ENCODE results near the gene TOR1B. TPM values are rescaled to one million over a fixed set of nuclear protein-coding genes. Genes with fewer than 3 reads are reported as not detected.

TOR1B gene
- total RNA-seq, 2 experiments from 2014 or later = 13.3 to 14.9 TPM

DNA sequence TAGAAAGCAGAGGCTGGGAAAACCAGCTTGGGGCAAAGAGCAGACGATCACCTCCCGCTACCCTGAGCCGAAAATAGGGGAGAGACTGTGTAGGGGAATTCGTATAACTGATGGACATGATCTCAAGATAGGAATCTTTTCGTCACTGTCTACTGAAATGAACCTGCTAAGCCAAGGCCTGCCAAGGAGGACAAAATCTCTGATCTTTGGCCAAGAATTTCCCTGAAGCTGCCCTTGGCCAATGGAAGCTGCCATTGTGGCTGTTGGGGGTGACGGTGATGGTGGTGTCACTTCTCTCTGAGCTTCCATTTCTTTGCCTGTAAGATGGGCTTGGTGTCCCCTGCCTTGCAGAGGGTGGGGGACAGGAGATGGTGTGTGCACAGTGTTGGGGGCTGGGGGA, 46.8 kb upstream of the TOR1B start:
- CTCF ChIA-PET (ENCODE audit: unreplicated experiment) = interaction anchor here (0.5 kb wide), 1 partner anchor 21 kb away, joined by 3 read pairs; no protein-coding TSS in a partner anchor
- no peaks in the 10 kb centered on the region for H3K4me1 ChIP-seq (ENCODE audit: insufficient read depth, low read length, poor library complexity, severe bottlenecking)
- no peaks in the 10 kb centered on the region for H3K9me3 ChIP-seq (ENCODE audit: low read length)
- no peak overlapping the region for H3K27ac ChIP-seq (ENCODE audit: low read depth, low read length, poor library complexity, severe bottlenecking)
- H4K20me1 ChIP-seq (ENCODE audit: insufficient read depth, low read length) = no peaks in the 10 kb centered on the region
- no peaks in the 10 kb centered on the region for H3K36me3 ChIP-seq (ENCODE audit: insufficient read depth, low read length)
- POLR2A ChIA-PET = no interaction called here
- H3K79me2 ChIP-seq (ENCODE audit: insufficient read depth, low read depth, low read length) = no peaks in the 10 kb centered on the region
- TF ChIP-seq, protein P1, sequence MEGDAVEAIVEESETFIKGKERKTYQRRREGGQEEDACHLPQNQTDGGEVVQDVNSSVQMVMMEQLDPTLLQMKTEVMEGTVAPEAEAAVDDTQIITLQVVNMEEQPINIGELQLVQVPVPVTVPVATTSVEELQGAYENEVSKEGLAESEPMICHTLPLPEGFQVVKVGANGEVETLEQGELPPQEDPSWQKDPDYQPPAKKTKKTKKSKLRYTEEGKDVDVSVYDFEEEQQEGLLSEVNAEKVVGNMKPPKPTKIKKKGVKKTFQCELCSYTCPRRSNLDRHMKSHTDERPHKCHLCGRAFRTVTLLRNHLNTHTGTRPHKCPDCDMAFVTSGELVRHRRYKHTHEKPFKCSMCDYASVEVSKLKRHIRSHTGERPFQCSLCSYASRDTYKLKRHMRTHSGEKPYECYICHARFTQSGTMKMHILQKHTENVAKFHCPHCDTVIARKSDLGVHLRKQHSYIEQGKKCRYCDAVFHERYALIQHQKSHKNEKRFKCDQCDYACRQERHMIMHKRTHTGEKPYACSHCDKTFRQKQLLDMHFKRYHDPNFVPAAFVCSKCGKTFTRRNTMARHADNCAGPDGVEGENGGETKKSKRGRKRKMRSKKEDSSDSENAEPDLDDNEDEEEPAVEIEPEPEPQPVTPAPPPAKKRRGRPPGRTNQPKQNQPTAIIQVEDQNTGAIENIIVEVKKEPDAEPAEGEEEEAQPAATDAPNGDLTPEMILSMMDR (conservative IDR thresholded peaks at IDR 0.05; ENCODE audit: low read length) = no peak
- no peak for TF ChIP-seq EZH2phosphoT487 (IDR thresholded peaks at IDR 0.05; ENCODE audit: borderline replicate concordance, low read depth, low read length)
- no peak overlapping the region for H3K4me2 ChIP-seq (ENCODE audit: low read length)
- intact Hi-C loops (cut with micrococcal nuclease; ENCODE audit: unreplicated experiment) = no loop called here
- no peak overlapping the region for H3K4me3 ChIP-seq (ENCODE audit: low read depth, low read length, poor library complexity, severe bottlenecking)
- no peak for DNase-seq (ENCODE audit: low spot score)
- H3K9me2 ChIP-seq (ENCODE audit: insufficient read depth, low read length) = no peaks in the 10 kb centered on the region
- no peak overlapping the region for H2AFZ ChIP-seq (ENCODE audit: low read length)
- no TSS peak for BruUV-seq (replicated peaks)

DNA sequence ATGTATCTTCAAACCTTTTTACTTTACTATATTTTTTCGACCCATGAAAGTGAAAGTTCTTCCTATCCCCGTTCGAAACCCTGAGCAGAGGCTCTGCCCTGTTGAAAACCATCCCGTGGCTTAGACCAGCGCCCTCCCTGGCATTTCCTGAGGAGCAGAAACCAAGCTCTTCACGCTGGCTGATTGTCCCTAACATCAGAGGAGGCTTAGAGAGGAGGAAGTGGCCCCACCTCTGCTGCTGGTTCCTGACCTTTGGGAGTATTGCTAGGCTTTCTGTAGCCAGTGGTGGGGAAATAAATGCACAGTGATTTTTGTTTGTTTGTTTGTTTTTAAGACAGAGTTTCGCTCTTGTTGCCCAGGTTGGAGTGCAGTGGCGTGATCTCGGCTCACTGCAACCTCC, 45.9 kb upstream of the TOR1B start:
- TF ChIP-seq, protein P1 (conservative IDR thresholded peaks at IDR 0.05; ENCODE audit: low read length) = no peak
- no peak for TF ChIP-seq EZH2phosphoT487 (IDR thresholded peaks at IDR 0.05; ENCODE audit: borderline replicate concordance, low read depth, low read length)
- no peaks in the 10 kb centered on the region for H3K36me3 ChIP-seq (ENCODE audit: insufficient read depth, low read length)
- H3K9me2 ChIP-seq (ENCODE audit: insufficient read depth, low read length) = no peaks in the 10 kb centered on the region
- H3K4me1 ChIP-seq (ENCODE audit: insufficient read depth, low read length, poor library complexity, severe bottlenecking) = no peaks in the 10 kb centered on the region
- H3K79me2 ChIP-seq (ENCODE audit: insufficient read depth, low read depth, low read length) = no peaks in the 10 kb centered on the region
- ChIA-PET CTCF (ENCODE audit: unreplicated experiment) (no interaction called here), POLR2A (interaction anchor here (0.6 kb wide), 1 partner anchor 1965 kb away, joined by 4 read pairs; no protein-coding TSS in a partner anchor)
- H3K27ac ChIP-seq (ENCODE audit: low read depth, low read length, poor library complexity, severe bottlenecking) = no peak overlapping the region
- BruUV-seq (replicated peaks) = no TSS peak
- intact Hi-C loops (cut with micrococcal nuclease; ENCODE audit: unreplicated experiment) = no loop called here
- H2AFZ ChIP-seq (ENCODE audit: low read length) = no peak overlapping the region
- H3K4me2 ChIP-seq (ENCODE audit: low read length) = no peak overlapping the region
- H4K20me1 ChIP-seq (ENCODE audit: insufficient read depth, low read length) = no peaks in the 10 kb centered on the region
- no peaks in the 10 kb centered on the region for H3K9me3 ChIP-seq (ENCODE audit: low read length)
- no peak overlapping the region for H3K4me3 ChIP-seq (ENCODE audit: low read depth, low read length, poor library complexity, severe bottlenecking)
- DNase-seq (ENCODE audit: low spot score) = no peak

DNA sequence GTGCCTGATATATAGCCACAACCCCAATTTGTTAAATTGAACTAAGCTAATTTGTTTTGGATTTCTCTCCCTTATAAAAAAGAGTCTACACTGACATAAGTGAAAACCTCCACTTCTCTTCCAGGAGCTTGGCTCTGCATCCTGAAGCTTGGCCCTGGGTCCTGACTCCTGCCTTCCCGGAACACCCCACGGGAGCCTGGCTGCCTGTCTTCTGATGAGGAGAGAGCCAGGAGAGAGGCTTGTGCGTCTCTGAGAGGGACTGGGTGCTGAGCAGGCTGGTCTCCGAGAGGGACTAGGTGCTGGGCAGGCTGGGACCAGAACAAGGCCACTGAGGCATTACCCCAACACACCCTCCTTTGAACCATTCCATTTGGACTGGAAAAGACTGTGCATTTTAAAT, 43.7 kb upstream of the TOR1B start:
- Histone ChIP-seq H3K36me3 (ENCODE audit: insufficient read depth, low read length) (no peaks in the 10 kb centered on the region), H3K4me3 (ENCODE audit: low read depth, low read length, poor library complexity, severe bottlenecking) (no peak overlapping the region), H2AFZ (ENCODE audit: low read length) (no peak overlapping the region), H3K4me1 (ENCODE audit: insufficient read depth, low read length, poor library complexity, severe bottlenecking) (no peaks in the 10 kb centered on the region), H3K4me2 (ENCODE audit: low read length) (no peak overlapping the region), H3K9me2 (ENCODE audit: insufficient read depth, low read length) (no peaks in the 10 kb centered on the region), H3K79me2 (ENCODE audit: insufficient read depth, low read depth, low read length) (no peaks in the 10 kb centered on the region), H3K27ac (ENCODE audit: low read depth, low read length, poor library complexity, severe bottlenecking) (no peak overlapping the region), H4K20me1 (ENCODE audit: insufficient read depth, low read length) (no peaks in the 10 kb centered on the region), H3K9me3 (ENCODE audit: low read length) (no peaks in the 10 kb centered on the region)
- ChIA-PET CTCF (ENCODE audit: unreplicated experiment) (interaction anchor here (1.0 kb wide), 1 partner anchor 21 kb away, joined by 4 read pairs; no protein-coding TSS in a partner anchor), POLR2A (interaction anchor here (0.9 kb wide), 1 partner anchor 47 kb away, joined by 4 read pairs; no protein-coding TSS in a partner anchor)
- no peak for DNase-seq (ENCODE audit: low spot score)
- intact Hi-C loops (cut with micrococcal nuclease; ENCODE audit: unreplicated experiment) = no loop called here
- no TSS peak for BruUV-seq (replicated peaks)
- TF ChIP-seq, protein P1 (conservative IDR thresholded peaks at IDR 0.05; ENCODE audit: low read length) = no peak
- no peak for TF ChIP-seq EZH2phosphoT487 (IDR thresholded peaks at IDR 0.05; ENCODE audit: borderline replicate concordance, low read depth, low read length)
